Osteoblast (primary cell): ENCODE measurements around the gene GTPBP1. TPM values are rescaled to one million over a fixed set of nuclear protein-coding genes. Genes with fewer than 3 reads are reported as not detected.
A peak's percentile ranks its signal among the peaks of the same experiment; 100 is the strongest.

Source experiments
- DNase-seq: peaks from one replicate; pipeline ENCODE4 v3.0.0; 2011; ENCODE audit warnings: low spot score, mixed read lengths; ENCODE audit not compliant: insufficient read length; ENCODE audit errors: missing footprints
- H2AFZ ChIP-seq: 2 replicates; pipeline ENCODE4 v1.6.0; 2011; ENCODE audit warnings: mild to moderate bottlenecking, low read length
- H3K27ac ChIP-seq: 2 replicates; pipeline ENCODE4 v1.5.1; 2011; ENCODE audit warnings: mild to moderate bottlenecking, low read depth, low read length, moderate library complexity
- H3K27me3 ChIP-seq: 2 replicates; pipeline ENCODE4 v1.6.0; 2012; ENCODE audit warnings: mild to moderate bottlenecking, control low read depth, inconsistent platforms, low read length, moderate library complexity; ENCODE audit not compliant: insufficient read depth
- H3K36me3 ChIP-seq: 2 replicates; pipeline ENCODE4 v1.5.1; 2011; ENCODE audit warnings: mild to moderate bottlenecking, low read length, control low read depth, moderate library complexity; ENCODE audit not compliant: insufficient read depth
- H3K4me1 ChIP-seq: 2 replicates; pipeline ENCODE4 v1.5.1; 2011; ENCODE audit warnings: mild to moderate bottlenecking, low read length, control low read depth, moderate library complexity; ENCODE audit not compliant: insufficient read depth
- H3K4me2 ChIP-seq: 2 replicates; pipeline ENCODE4 v1.6.0; 2011; ENCODE audit warnings: mild to moderate bottlenecking, low read length; ENCODE audit not compliant: insufficient read depth
- H3K4me3 ChIP-seq: fragments of 200-600 bp; sonication (generic); 3 replicates; pipeline ENCODE4 v1.5.1; 2012; ENCODE audit warnings: mild to moderate bottlenecking, low read length, inconsistent platforms; ENCODE audit not compliant: insufficient read depth
- H3K79me2 ChIP-seq: 2 replicates; pipeline ENCODE4 v1.6.0; 2012; ENCODE audit warnings: mild to moderate bottlenecking, low read length, control low read depth, inconsistent platforms; ENCODE audit not compliant: insufficient read depth
- H3K9me3 ChIP-seq: 2 replicates; pipeline ENCODE4 v1.5.1; 2011; ENCODE audit warnings: low read depth, low read length, control low read depth
- H4K20me1 ChIP-seq: 2 replicates; pipeline ENCODE4 v1.6.0; 2012; ENCODE audit warnings: mild to moderate bottlenecking, low read length, control low read depth; ENCODE audit not compliant: insufficient read depth
- total RNA-seq: library from RNA; depleted of rRNA; stranded (reverse); fragments of >200 nt; gene quantifications from 2 replicates; pipeline ENCODE4 v1.2.3, GENCODE V29; 2012
- TF ChIP-seq, protein P1 (sequence below): IDR thresholded peaks from 2 replicates; pipeline ENCODE4 v1.5.1; 2011; ENCODE audit warnings: mild to moderate bottlenecking, low read depth, low read length, moderate library complexity; ENCODE audit errors: extremely low read depth

GTPBP1 gene
- total RNA-seq, 1 donor = 34.7 TPM

DNA sequence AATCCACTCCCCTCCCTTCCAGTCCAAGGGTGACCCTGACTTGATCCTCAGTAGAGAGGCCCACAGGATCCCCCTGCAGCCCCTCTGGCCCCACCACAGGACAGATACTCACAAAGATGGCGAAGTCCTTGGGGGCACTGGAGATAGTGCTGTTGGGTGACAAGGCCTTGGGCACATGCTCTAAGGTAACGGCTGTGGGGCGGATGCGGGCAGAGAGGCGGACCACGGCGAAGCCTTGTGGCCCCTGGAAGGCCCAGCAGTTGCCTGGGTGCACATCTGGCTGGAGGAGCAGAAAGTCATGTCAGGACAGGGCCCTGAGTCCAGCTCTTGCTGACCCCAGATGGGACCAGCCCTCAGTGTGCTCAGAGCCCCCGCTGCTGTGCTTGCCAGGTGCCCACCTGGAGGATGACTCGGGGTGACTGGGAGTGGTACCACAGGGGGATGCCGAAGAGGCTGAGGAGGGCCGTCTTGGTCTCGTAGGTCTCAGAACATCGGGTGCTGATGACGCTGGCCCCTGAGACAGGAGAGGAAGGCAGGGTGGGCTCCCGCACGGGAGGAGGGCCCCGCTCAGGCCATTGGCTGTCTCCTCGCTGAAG is 32.8 kb downstream of the GTPBP1 start:
- Histone ChIP-seq H3K27ac (no peak overlapping the region), H2AFZ (no peak overlapping the region), H3K36me3 (peaks cover 83% of the 10 kb centered on the region), H3K4me2 (no peak overlapping the region), H3K4me3 (no peak overlapping the region), H4K20me1 (peaks cover 6% of the 10 kb centered on the region), H3K4me1 (no peaks in the 10 kb centered on the region), H3K9me3 (no peaks in the 10 kb centered on the region), H3K27me3 (no peaks in the 10 kb centered on the region), H3K79me2 (no peaks in the 10 kb centered on the region)
- DNase-seq = peak; percentile 65
- TF ChIP-seq, protein P1, sequence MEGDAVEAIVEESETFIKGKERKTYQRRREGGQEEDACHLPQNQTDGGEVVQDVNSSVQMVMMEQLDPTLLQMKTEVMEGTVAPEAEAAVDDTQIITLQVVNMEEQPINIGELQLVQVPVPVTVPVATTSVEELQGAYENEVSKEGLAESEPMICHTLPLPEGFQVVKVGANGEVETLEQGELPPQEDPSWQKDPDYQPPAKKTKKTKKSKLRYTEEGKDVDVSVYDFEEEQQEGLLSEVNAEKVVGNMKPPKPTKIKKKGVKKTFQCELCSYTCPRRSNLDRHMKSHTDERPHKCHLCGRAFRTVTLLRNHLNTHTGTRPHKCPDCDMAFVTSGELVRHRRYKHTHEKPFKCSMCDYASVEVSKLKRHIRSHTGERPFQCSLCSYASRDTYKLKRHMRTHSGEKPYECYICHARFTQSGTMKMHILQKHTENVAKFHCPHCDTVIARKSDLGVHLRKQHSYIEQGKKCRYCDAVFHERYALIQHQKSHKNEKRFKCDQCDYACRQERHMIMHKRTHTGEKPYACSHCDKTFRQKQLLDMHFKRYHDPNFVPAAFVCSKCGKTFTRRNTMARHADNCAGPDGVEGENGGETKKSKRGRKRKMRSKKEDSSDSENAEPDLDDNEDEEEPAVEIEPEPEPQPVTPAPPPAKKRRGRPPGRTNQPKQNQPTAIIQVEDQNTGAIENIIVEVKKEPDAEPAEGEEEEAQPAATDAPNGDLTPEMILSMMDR = no peak

DNA sequence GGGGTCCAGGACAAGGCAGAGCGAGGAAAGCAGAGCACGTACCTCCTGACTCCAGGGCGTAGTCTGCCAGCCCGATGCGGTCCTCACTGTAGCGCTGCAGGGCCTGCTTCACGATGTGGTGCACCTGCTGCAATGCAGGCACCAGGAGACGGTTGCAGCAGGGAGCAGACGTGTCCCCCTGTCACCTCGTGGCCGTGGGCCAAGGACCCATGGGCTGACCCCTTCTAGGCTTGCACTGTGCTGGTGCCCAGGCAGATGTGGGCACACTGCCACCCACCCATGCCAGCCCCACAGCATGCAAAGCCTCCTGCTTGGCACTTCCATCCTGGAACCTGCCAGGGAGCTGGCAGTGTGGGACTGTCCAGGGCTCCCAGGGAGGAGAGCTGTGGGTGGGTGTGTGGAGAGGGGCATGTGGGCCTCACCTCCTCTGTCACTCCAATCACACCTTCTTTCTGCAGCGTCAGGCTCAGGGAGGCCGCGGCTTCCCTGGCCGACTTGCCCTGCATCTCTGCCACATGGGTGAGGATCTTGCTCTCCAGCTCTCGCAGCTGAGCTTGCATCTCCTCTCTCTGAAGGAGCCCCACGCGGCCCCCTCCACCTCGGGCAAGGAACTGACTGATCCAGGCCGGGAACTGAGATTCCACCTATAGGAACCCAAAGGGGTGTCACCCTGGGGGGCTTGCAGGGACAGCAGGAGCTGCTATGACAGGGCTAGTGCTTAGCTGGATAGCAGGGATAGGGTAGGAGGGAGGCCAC is 33.7 kb downstream of the GTPBP1 start:
- peaks cover 80% of the 10 kb centered on the region for H3K36me3 ChIP-seq
- no peak overlapping the region for H3K4me3 ChIP-seq
- no peak overlapping the region for H3K4me2 ChIP-seq
- no peak overlapping the region for H2AFZ ChIP-seq
- H3K27ac ChIP-seq = no peak overlapping the region
- H4K20me1 ChIP-seq = peaks cover 3% of the 10 kb centered on the region
- no peaks in the 10 kb centered on the region for H3K9me3 ChIP-seq
- no peaks in the 10 kb centered on the region for H3K4me1 ChIP-seq
- TF ChIP-seq, protein P1 = no peak
- DNase-seq = peak; percentile 70
- no peaks in the 10 kb centered on the region for H3K27me3 ChIP-seq
- no peaks in the 10 kb centered on the region for H3K79me2 ChIP-seq

DNA sequence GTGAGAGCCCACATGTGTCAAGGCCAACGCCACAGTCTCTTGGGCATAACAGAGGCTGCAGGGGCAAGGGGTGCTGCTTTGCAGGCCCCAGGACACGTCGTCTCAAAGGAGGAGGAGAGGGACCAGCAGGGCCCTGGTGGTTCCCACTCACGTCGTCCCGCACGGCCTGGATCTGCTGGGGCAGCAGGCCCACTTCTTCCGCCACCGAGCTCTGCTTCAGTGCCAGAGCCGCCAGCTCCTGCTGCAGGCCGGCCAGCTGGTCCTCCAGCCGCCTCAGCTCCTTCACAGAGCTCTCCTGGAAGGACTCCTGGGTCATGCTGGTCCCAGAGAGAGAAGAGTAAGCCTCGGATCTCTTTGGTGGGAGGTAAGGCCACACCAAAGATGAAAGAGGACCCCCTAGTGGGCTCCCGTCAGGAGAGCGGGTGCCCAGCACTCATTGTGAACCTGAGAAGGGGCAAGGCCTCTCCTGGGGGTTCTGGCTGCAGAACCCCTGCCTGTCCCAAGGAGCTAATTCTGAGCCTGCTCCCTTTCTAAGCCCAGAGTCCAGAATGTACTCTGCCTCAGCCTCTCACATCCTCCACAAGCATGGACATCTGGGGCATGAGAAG is 34.5 kb downstream of the GTPBP1 start:
- no peak overlapping the region for H3K27ac ChIP-seq
- peak; percentile 88 for DNase-seq
- no peak overlapping the region for H3K4me2 ChIP-seq
- no peak overlapping the region for H3K4me3 ChIP-seq
- no peak overlapping the region for H2AFZ ChIP-seq
- TF ChIP-seq, protein P1 = no peak
- H3K4me1 ChIP-seq = no peaks in the 10 kb centered on the region
- H3K9me3 ChIP-seq = no peaks in the 10 kb centered on the region
- H3K79me2 ChIP-seq = no peaks in the 10 kb centered on the region
- H3K36me3 ChIP-seq = peaks cover 84% of the 10 kb centered on the region
- H3K27me3 ChIP-seq = no peaks in the 10 kb centered on the region
- peaks cover 3% of the 10 kb centered on the region for H4K20me1 ChIP-seq

DNA sequence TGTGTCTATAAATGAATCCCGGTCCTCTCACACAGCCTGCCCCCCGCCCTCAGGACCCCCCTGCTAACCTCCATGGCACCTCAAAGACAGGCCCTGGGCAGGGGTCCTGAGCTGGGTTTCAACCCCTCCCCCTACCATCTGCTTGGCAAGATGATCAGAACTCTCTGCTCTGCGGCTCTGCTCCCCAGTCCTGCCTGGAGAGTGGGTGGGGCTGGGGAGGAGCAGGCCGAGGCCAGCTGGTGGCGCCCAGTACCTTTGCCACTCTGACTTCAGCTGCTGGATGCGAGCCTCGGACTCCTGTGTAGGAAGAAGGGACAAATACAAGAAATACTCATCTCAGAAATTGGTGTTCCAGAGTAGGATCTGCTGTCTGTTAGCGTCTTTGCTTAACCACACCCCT is 35.0 kb downstream of the GTPBP1 start:
- TF ChIP-seq, protein P1 = no peak
- Histone ChIP-seq H2AFZ (no peak overlapping the region), H4K20me1 (peaks cover 3% of the 10 kb centered on the region), H3K4me3 (no peak overlapping the region), H3K9me3 (no peaks in the 10 kb centered on the region), H3K27me3 (no peaks in the 10 kb centered on the region), H3K36me3 (peaks cover 84% of the 10 kb centered on the region), H3K79me2 (no peaks in the 10 kb centered on the region), H3K4me1 (no peaks in the 10 kb centered on the region), H3K27ac (no peak overlapping the region), H3K4me2 (no peak overlapping the region)
- DNase-seq = peak; percentile 56
